T-helper 2 cell treated with Interferon-gamma antibody and Interleukin-4, amounts not matched to agents 5 μg/mL and 100 μg/mL, for 36 hours (primary cell): ENCODE data around the gene CCT5.

Experiments
- DNase-seq: peaks from one replicate; pipeline ENCODE4 v3.0.0; 2021; ENCODE audit warnings: low spot score
- H3K27ac Mint-ChIP-seq: one replicate; pipeline ENCODE4 v1.8.0; 2021; ENCODE audit warnings: mild to moderate bottlenecking, mixed read lengths
- H3K27me3 Mint-ChIP-seq: one replicate; pipeline ENCODE4 v1.8.0; 2021; ENCODE audit warnings: low read depth, mixed read lengths
- H3K36me3 Mint-ChIP-seq: one replicate; pipeline ENCODE4 v1.8.0; 2021; ENCODE audit warnings: low read depth, mixed read lengths
- H3K4me1 Mint-ChIP-seq: one replicate; pipeline ENCODE4 v1.8.0; 2021; ENCODE audit warnings: low read depth, mixed read lengths
- H3K4me3 Mint-ChIP-seq: one replicate; pipeline ENCODE4 v1.8.0; 2022; ENCODE audit warnings: mild to moderate bottlenecking, moderate library complexity, mixed read lengths
- H3K9me3 Mint-ChIP-seq: one replicate; pipeline ENCODE4 v1.8.0; 2021; ENCODE audit warnings: mixed read lengths

CCT5 gene

DNA sequence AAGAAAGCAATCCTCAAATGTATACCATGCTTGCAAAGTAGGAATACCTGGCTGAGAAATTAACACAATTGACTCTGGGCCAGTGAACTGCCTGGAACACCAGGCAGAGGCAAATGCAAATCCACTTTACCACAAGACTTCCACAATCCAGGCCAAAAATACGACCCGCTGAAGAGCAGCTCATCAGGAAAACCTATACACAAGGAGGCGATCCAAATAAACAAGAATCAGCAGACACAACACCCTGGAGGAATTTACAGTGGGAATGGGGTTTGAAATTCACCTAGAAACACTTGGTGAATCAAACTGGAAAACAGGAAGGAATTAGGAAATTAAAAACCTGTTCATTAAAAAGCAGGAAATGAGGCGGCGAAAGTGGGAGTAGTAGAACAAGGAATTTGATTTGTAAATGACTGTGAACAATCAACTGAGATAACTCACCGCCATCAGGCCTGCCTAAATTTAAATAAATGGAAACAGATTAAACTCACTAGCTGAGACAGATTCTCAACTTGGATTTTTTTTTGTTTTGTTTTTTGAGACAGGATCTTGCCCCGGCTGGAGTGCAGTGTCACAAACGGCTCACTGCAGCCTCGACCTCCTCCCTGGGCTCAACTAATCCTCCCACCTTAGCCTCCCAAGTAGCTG, 41.7 kb downstream of the CCT5 start:
- Mint-ChIP-seq H3K4me1 (peaks cover 3% of the 10 kb centered on the region), H3K4me3 (no peak overlapping the region), H3K27me3 (peaks cover 14% of the 10 kb centered on the region), H3K27ac (no peak overlapping the region), H3K36me3 (no peaks in the 10 kb centered on the region), H3K9me3 (no peaks in the 10 kb centered on the region)
- DNase-seq, result no peak

DNA sequence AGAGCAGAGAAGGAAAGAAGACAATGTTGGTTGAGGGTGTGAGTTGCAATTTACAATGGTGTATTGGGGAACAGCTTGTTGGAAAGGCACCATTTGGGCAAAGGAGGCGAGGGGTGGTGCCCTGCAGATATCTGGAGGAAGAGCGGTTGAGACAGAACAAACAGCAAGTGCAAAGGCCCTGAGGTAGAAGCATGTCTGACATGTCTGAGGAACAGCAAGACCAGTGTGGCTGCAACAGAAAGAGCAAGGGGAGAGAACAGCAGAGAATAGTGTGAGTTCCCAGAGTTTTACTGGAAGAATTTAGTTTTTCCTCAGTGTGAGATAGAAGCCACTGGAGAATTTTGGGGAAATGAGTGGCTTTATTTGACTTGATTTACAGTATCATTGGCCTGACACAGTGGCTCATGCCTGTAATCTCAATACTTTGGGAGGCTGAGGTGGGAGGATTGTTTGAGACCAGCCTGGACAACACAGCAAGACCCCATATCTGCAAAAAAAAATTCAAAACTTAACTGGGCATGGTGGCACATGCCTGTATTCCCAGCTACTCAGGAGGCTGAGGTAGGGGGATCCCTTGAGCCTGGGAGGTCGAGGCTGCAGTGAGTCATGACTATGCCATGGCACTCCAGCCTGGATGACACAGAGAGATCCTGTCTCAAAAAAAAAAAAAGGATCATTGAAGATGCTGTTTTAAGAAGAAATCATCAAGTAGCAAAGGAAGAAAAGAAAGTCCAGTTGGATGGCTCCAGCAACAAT, 44.0 kb downstream of the CCT5 start:
- Mint-ChIP-seq H3K4me3 (no peak overlapping the region), H3K27ac (no peak overlapping the region), H3K27me3 (peaks cover 13% of the 10 kb centered on the region), H3K36me3 (no peaks in the 10 kb centered on the region), H3K9me3 (no peaks in the 10 kb centered on the region), H3K4me1 (no peaks in the 10 kb centered on the region)
- DNase-seq, result no peak

DNA sequence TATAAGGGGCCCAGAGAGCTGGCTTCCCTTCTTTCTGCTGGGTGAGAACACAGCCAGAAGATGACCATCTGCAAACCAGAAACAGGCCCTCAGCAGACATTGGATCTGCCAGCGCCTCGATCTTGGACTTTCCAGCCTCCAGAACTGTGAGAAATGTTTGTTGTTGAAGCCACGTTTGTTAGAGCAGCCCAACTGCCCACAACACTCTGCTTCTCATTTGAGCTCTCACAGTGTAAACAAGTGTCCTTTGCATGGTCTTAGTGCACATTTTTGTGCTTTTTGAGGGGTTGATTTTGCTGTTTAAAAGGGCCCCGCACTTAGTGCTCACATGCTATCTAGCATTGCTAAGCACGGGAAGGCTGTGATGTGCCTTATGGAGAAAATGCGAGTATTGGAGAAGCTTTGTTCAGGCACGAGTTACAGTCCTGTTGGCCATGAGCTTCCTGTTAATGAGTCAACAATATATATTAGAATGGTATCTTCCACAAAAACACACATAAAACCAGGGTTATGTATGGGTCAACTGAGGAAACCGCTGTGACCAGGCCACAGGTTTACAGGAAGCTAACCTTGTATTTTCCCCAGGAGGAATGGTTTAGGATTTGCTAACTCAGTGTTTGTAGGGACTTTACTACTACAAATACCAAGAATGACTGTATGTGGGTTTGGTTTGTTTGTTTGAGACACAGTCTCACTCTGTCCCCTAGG, 45.7 kb downstream of the CCT5 start:
- Mint-ChIP-seq H3K27me3 (peaks cover 13% of the 10 kb centered on the region), H3K9me3 (no peaks in the 10 kb centered on the region)
- no peak for DNase-seq

DNA sequence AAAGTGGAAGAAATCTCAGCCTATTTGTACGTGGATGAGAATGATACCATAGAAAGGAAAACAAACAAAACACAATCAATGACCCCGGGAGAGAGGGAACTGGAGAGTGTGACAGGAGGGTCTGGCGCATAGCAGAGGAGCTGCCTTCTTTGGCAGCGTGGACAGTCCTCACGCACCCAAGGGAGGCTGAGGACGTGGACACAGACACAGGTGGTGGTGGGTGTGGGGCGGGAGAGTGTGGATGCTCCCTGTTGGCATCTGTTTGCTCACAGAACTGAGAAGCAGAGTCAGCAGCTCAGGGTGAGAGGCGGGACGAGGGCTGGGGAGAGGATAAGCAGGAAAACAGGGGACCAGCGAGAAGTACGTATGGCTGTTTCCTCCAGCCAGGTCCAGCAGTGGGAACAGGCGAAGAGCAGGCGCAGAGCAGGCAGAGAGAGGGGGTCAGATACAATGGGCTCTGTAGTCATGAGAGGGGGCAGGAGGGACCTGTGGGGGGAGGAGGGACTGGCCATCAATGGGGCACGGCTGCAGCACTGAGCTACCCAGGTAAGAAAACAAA, 47.6 kb downstream of the CCT5 start:
- DNase-seq, result no peak
- peaks cover 13% of the 10 kb centered on the region for H3K27me3 Mint-ChIP-seq
- H3K4me3 Mint-ChIP-seq, result no peak overlapping the region
- H3K9me3 Mint-ChIP-seq, result no peaks in the 10 kb centered on the region
- H3K4me1 Mint-ChIP-seq, result no peaks in the 10 kb centered on the region
- H3K36me3 Mint-ChIP-seq, result no peaks in the 10 kb centered on the region
- no peak overlapping the region for H3K27ac Mint-ChIP-seq

More for the DNA sequence above, 45.7 kb downstream of the CCT5 start:
- Mint-ChIP-seq H3K36me3 (no peaks in the 10 kb centered on the region), H3K4me3 (no peak overlapping the region), H3K4me1 (no peaks in the 10 kb centered on the region), H3K27ac (no peak overlapping the region)

DNA sequence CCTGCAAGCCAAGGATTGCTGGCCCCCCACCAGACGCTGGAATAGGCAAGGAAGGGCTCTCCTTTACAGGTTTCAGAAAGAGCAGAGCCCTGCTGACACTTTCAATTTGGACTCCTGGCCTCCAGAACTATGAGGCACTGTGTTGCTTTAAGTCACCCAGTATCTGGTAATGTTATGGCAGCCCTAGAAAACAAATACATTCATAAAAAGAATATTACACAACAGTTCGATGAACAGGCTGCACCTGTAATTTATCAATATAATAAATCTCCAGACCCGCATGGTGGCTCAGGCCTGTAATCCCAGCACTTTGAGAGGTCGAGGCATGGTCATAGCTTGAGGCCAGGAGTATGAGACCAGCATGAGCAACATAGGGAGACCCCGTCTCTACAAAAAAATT, 50.2 kb downstream of the CCT5 start:
- no peaks in the 10 kb centered on the region for H3K9me3 Mint-ChIP-seq
- H3K36me3 Mint-ChIP-seq, result no peaks in the 10 kb centered on the region
- H3K4me3 Mint-ChIP-seq, result no peak overlapping the region
- H3K27ac Mint-ChIP-seq, result no peak overlapping the region
- peaks cover 11% of the 10 kb centered on the region for H3K27me3 Mint-ChIP-seq
- DNase-seq, result no peak
- no peaks in the 10 kb centered on the region for H3K4me1 Mint-ChIP-seq

DNA sequence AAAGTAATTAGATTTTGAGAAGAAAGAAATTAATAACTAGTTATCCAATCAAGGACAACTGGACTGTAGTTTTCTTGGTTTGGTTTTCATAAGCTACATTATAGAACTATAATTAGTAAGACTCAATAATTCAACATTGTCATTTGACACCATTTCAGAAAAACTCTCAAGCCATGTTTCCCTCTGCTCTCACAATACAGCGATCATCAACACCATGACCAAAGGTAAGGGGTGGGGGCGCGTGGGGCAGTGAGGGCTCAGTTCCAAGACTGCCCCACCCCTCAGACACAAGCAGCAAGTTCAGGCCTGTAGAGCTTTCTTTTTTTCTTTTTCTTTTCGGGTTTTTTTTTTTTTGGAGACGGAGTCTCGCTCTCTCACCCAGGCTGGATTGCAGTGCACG, 51.2 kb downstream of the CCT5 start:
- Mint-ChIP-seq H3K4me3 (no peak overlapping the region), H3K36me3 (no peaks in the 10 kb centered on the region), H3K4me1 (no peaks in the 10 kb centered on the region), H3K27ac (no peak overlapping the region), H3K27me3 (peaks cover 20% of the 10 kb centered on the region), H3K9me3 (no peaks in the 10 kb centered on the region)
- no peak for DNase-seq

DNA sequence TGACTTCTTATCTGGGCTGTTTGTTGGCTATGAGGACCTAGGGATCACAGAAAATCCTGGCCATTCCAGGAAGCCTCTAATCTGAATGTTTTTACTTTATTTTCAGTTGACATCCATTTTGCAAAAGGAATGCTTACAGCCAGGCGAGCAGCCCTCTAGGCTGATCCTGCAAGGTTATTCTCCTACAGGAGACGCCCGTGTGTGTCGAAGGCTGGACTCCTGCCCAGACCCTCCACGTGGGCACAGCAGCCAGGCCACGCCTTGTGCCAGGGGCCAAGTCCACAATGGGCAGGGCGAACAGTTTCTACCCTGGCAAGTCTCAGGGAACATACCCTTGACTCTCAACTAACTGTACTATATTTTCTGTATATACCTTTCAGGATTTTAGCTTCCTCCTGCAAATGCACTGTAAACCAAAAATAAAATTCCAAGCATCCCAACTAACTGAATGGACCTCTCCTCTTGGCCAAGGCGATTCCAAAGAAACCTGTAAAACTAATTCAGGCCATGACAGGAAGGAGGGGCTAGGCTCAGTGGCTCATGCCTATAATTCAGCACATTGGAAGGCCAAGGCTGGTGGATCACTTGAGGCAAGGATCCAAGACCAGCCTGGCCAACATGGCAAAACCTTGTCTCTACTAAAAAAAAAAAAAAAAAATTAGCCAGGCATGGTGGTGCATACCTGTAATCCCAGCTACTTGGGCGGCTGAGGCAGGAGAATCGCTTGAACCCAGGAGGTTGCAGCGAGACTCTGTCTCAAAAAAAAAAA, 51.9 kb downstream of the CCT5 start:
- Mint-ChIP-seq H3K27me3 (peaks cover 28% of the 10 kb centered on the region), H3K4me3 (no peak overlapping the region), H3K9me3 (no peaks in the 10 kb centered on the region), H3K36me3 (no peaks in the 10 kb centered on the region), H3K27ac (no peak overlapping the region), H3K4me1 (no peaks in the 10 kb centered on the region)
- no peak for DNase-seq

DNA sequence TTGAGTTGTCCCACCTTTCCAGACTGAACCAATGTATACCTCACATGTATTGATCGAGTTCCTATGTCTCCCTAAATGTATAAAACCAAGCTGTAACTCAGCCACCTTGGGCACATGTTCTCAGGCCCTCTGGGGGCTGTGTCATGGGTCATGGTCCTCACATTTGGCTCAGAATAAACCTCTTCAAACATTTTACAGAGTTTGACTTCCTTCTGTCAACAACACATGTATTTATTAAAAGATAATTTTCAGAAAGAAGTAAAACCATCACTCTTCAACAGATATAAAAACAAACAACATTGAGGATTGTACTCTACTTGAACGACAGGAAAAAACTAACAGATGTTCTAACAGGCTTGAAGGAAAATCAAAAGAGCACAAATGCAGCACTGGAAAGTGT, 53.1 kb downstream of the CCT5 start:
- Mint-ChIP-seq H3K4me1 (peaks cover 4% of the 10 kb centered on the region), H3K4me3 (no peak overlapping the region), H3K36me3 (peaks cover 3% of the 10 kb centered on the region), H3K9me3 (no peaks in the 10 kb centered on the region), H3K27ac (no peak overlapping the region), H3K27me3 (peaks cover 34% of the 10 kb centered on the region)
- no peak for DNase-seq

DNA sequence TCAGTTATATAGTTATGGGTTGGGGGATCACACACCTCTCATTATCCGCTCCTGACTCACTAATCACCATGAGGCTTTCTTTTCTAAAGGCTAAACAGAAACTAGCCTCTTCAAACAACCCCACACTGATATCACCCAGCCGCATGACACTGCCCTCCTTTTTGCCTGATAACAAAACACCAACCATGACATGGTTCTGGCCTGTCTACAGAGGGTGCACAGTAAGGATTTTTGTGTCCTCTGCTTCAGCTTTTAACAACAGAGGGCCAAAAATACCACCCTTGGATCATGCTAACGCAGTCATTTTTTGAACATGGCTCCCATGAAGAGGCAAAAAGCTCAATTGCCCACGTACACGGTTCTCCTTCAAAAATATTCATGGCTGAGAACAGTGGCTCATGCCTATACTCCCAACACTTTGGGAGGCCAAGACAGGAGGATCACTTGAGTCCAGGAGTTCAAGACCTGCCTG, 53.7 kb downstream of the CCT5 start:
- peaks cover 4% of the 10 kb centered on the region for H3K4me1 Mint-ChIP-seq
- H3K36me3 Mint-ChIP-seq, result peaks cover 3% of the 10 kb centered on the region
- no peak overlapping the region for H3K4me3 Mint-ChIP-seq
- H3K27ac Mint-ChIP-seq, result no peak overlapping the region
- no peaks in the 10 kb centered on the region for H3K9me3 Mint-ChIP-seq
- peaks cover 39% of the 10 kb centered on the region for H3K27me3 Mint-ChIP-seq
- no peak for DNase-seq

DNA sequence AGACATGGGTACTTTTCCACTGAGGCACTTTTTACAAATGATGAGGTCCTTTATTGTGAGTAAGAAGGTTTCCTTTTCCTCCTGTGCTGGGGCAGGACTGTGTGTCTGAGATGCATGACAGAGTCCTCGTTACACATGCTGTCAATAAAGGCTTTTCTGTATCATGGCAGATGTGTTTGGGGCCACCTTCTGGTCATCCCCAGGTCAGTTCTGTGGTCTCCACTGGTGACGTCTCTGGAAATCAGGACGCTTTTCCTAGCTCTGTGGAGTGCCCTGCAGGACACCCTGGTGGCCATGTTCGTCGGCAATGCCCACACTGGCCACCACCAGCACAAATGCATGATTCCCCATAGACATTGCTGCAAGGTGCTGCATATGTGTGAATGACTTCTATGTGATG, 54.9 kb downstream of the CCT5 start:
- Mint-ChIP-seq H3K4me3 (no peak overlapping the region), H3K27ac (no peak overlapping the region), H3K9me3 (no peaks in the 10 kb centered on the region), H3K27me3 (peaks cover 47% of the 10 kb centered on the region), H3K4me1 (peaks cover 4% of the 10 kb centered on the region), H3K36me3 (peaks cover 3% of the 10 kb centered on the region)
- no peak for DNase-seq

DNA sequence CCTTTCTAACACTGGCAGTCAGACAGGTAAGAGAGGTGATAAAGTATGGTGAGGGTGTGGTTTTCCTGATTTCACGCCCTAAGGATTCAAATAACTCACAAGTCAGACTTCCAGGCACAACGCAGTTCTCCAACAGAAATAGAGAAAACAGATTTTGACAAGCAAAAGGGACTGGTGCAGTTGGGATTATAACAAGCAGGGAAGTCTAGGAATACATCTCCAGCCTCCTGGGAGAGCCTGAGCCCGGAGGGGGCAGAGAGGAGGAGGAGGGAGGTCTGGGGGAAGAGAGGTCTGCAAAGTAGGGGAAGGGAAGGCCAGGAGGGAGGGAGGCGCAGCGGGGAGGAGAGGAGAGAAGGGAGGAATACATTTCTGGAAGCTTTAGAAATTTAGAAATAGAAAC, 56.0 kb downstream of the CCT5 start:
- no peaks in the 10 kb centered on the region for H3K9me3 Mint-ChIP-seq
- H3K4me3 Mint-ChIP-seq, result no peak overlapping the region
- peaks cover 3% of the 10 kb centered on the region for H3K36me3 Mint-ChIP-seq
- H3K4me1 Mint-ChIP-seq, result peaks cover 7% of the 10 kb centered on the region
- peaks cover 47% of the 10 kb centered on the region for H3K27me3 Mint-ChIP-seq
- H3K27ac Mint-ChIP-seq, result no peak overlapping the region
- no peak for DNase-seq

DNA sequence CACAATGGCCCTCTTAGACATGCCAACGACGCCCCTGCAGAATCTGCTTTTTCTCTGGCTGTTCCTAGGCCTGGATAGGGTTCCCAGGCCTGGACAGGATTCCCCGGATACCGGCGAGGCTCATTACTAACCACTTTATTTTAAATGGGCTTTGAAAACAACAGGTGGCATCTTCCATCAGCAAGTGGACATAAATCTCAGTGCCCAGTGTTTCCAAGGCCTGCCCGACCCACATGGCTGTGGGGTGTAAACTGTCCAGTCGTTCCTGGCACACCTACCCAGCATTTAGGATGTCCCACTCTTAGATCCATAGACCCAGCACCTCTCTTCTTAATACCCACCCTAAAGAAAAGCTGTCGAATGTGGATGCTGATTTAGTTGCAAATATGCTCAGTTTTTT, 56.7 kb downstream of the CCT5 start:
- Mint-ChIP-seq H3K27me3 (peaks cover 47% of the 10 kb centered on the region), H3K4me3 (peak overlapping the region; percentile 84), H3K27ac (no peak overlapping the region), H3K36me3 (peaks cover 3% of the 10 kb centered on the region), H3K9me3 (no peaks in the 10 kb centered on the region), H3K4me1 (peaks cover 7% of the 10 kb centered on the region)
- no peak for DNase-seq

DNA sequence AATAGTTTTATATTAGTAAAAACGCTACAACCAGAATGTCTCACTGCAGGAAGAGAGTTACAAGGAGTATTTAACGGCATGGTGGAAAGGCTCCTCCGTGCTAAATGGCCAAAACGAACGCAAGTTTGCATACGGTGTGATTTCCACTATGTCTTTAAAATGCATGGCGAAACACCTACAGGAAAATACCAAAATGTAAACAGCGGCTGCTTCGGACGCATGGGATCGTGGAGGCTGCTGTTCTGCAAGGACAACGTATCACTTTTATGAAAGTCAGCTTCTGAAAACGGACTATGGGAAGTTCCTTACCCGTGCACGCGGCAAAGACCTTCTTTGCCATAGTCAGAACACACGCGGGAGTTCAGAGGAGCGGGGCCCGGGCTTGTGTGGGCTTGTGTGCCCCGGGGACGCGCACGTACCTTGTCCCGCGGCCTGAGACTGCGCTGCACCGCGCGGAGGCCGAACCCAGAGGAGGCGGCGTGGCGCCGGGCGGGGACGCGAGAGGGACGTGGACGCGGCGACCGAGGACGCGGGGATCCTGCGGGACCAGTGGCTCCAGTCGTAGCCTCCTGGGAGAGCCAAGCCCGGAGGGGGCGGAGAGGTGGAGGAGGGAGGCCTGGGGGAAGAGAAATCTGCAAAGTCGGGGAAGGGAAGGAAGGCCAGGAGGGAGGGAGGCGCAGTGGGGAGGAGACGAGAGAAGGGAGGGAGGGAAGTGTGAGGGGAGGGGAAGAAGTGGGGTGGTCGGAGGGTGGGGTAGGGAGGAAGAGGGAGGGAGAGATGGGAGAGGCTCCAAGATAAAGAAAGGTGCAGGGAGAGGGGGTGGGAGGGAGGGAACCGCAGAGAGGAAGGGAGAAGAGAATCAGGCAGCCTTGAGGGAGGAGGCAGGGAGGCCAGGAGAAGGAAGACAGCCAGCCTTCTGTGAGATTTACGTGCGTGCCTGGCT, 57.4 kb downstream of the CCT5 start, which contains the start of gene CMBL:
TSS of gene CMBL (minus strand) at position 697 of the 943 bp plus-strand sequence. CDS start 17,140 bp downstream, outside the sequence.
- Mint-ChIP-seq H3K27me3 (peaks cover 47% of the 10 kb centered on the region), H3K9me3 (no peaks in the 10 kb centered on the region), H3K4me3 (peak within 1 kb of the TSS; percentile 84), H3K36me3 (peaks cover 3% of the 10 kb centered on the region), H3K27ac (no peak within 1 kb of the TSS), H3K4me1 (peaks cover 7% of the 10 kb centered on the region)
- no peak for DNase-seq
